ENCODE measurements around the gene NMS.

DNA sequence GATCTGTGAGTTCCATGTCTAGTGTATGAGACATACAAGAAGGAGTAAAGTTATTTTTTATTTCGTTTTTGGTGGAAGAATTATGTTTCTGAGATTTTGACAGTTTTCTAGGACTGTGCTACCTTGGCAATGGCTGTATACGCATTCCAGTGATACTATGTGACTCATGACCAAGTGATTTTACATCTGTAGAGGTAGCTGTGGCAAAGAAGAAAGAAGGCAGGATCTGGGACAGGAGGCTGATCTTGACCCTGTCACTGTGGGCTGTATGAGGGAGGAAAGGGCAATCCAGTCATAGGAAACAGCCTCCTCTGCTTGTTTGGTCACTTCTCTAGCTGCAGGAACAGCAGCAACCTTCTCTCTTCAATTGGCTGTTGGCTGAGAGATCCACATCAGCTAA, 48.5 kb downstream of the NMS start:
- TF ChIP-seq, protein P1, sequence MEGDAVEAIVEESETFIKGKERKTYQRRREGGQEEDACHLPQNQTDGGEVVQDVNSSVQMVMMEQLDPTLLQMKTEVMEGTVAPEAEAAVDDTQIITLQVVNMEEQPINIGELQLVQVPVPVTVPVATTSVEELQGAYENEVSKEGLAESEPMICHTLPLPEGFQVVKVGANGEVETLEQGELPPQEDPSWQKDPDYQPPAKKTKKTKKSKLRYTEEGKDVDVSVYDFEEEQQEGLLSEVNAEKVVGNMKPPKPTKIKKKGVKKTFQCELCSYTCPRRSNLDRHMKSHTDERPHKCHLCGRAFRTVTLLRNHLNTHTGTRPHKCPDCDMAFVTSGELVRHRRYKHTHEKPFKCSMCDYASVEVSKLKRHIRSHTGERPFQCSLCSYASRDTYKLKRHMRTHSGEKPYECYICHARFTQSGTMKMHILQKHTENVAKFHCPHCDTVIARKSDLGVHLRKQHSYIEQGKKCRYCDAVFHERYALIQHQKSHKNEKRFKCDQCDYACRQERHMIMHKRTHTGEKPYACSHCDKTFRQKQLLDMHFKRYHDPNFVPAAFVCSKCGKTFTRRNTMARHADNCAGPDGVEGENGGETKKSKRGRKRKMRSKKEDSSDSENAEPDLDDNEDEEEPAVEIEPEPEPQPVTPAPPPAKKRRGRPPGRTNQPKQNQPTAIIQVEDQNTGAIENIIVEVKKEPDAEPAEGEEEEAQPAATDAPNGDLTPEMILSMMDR (IDR thresholded peaks at IDR 0.05), result no peak
- TF ChIP-seq POLR2AphosphoS5 (IDR thresholded peaks at IDR 0.05) (no peak), POLR2A (IDR thresholded peaks at IDR 0.05) (no peak)
